Measurements from ENCODE around the gene CRACR2B. TPM values are rescaled to one million over a fixed set of nuclear protein-coding genes. Genes with fewer than 3 reads are reported as not detected.

CRACR2B gene
- total RNA-seq, 4 donors from 2014 or later: 3.3 to 4.5 (median 4.0) TPM

DNA sequence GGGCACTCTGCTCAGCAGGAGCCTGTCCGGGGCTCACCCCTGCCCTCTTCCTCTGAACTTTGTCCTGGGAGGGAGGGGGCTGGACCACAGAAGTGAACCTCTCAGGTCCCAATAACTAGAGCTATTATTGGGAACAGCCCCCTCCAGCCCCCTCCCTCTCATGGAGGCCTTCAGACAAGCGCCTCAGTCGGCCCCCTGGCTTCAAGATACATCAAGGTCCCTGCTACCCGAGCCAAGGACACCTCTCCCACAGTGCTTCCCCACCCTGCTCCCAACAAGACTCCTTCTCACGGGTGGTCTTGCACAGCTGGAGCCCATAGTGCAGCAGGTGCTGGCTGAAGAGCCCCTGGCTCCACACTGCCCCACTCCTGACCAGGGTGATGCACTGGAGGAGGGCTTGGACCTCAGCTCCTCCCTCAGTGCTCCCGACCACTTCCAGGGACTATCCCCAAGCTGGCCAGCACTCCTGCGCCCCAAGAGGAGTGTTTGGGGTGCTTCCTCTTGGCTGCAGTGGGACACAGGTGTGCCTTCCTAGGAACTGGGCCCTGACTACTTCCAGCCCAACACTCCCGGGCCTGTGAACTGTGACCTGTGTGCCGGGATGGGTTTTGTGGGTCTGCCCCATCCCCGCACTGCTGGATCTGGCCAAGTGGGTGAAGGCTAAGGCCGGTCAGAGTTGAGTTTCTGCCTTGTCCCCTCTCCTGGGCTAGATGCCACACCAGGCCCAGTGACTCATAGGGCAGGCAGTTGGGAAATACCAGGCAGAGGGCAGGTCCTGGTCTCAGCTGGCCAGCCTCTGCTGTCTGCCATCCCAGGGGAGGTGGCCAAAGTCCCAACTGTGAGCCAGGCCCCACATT is 6.8 kb upstream of the CRACR2B start:
- peaks cover 27 to 44% of the 10 kb centered on the region in 2 donors for H3K4me1 ChIP-seq
- intact Hi-C loops (cut with DNase I; ENCODE audit: low total_unique reads): loop anchor here (2.0 kb wide), 1 partner anchor 22 kb away; the partner anchor contains the start of genes POLR2L and TSPAN4
- in situ Hi-C loops (cut with MboI; ENCODE audit: low sequenced_read_pairs in 4 of 4): no loop called here
- peak overlapping the region; percentile 93 to 100 (median 98) for H3K27ac ChIP-seq
- no peaks in the 10 kb centered on the region for H3K9me3 ChIP-seq
- H3K27me3 ChIP-seq: peaks cover 0 to 5% (median 2%) of the 10 kb centered on the region in 3 donors
- peaks cover 0 to 27% of the 10 kb centered on the region in 2 donors for H3K36me3 ChIP-seq
- ATAC-seq (peak; percentile 66 to 71), DNase-seq (peak; percentile 88 to 97)
- peak overlapping the region; percentile 68 to 100 (median 82) for H3K4me3 ChIP-seq
- peak in 1 of 2 donors; percentile 34 for TF ChIP-seq POLR2A (IDR thresholded peaks at IDR 0.05)
- TF ChIP-seq, protein P1, sequence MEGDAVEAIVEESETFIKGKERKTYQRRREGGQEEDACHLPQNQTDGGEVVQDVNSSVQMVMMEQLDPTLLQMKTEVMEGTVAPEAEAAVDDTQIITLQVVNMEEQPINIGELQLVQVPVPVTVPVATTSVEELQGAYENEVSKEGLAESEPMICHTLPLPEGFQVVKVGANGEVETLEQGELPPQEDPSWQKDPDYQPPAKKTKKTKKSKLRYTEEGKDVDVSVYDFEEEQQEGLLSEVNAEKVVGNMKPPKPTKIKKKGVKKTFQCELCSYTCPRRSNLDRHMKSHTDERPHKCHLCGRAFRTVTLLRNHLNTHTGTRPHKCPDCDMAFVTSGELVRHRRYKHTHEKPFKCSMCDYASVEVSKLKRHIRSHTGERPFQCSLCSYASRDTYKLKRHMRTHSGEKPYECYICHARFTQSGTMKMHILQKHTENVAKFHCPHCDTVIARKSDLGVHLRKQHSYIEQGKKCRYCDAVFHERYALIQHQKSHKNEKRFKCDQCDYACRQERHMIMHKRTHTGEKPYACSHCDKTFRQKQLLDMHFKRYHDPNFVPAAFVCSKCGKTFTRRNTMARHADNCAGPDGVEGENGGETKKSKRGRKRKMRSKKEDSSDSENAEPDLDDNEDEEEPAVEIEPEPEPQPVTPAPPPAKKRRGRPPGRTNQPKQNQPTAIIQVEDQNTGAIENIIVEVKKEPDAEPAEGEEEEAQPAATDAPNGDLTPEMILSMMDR (IDR thresholded peaks at IDR 0.05 in 4 of 5, conservative IDR thresholded peaks at IDR 0.05 in 1 of 5): no peak

DNA sequence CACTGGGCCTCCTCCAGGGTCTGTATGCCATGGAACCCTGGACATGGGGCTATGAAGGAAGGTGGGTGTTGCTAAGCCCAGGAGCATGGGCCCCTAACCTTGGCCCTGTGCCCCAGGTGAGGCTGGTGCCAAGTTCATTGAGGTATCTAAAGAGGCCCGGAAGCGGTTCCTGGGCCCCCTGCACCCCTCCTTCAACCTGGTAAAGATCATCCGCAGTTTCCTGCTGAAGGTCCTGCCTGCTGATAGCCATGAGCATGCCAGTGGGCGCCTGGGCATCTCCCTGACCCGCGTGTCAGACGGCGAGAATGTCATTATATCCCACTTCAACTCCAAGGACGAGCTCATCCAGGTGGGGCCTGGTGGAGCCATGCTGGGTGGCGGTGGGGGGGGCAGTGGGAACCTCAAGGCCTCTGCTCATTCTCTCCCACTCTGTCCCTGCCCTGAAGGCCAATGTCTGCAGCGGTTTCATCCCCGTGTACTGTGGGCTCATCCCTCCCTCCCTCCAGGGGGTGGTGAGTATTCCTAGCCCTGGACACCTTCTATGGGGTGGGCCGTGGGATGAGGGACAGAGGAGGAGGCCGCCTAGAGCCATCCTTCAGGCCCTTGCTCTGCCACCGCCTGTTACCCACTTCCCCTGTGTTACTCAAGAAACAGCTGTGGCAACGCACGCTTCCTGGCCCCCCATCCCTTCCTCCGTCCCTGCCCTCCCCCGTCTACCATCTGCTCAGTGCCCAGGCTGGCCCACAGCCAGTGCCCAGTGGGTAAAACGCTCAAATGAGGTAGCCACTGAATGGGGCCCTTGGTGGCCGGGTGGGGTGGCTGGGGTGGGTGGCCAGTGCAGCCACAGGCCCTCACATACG is 6.0 kb upstream of the CRACR2B start:
- intact Hi-C loops (cut with DNase I; ENCODE audit: low total_unique reads) (loop anchor here (2.0 kb wide), 1 partner anchor 21 kb away; the partner anchor contains the start of genes POLR2L and TSPAN4), in situ Hi-C loops (cut with MboI; ENCODE audit: low sequenced_read_pairs in 4 of 4) (no loop called here)
- Histone ChIP-seq H3K4me1 (peaks cover 27 to 46% of the 10 kb centered on the region in 2 donors), H3K36me3 (peaks cover 0 to 27% of the 10 kb centered on the region in 2 donors), H3K27me3 (peaks cover 6 to 10% (median 7%) of the 10 kb centered on the region in 3 donors), H3K4me3 (peak overlapping the region; percentile 19 to 100 (median 78)), H3K27ac (peak overlapping the region; percentile 93 to 100 (median 98)), H3K9me3 (no peaks in the 10 kb centered on the region)
- no peak for TF ChIP-seq POLR2A (IDR thresholded peaks at IDR 0.05)
- TF ChIP-seq, protein P1 (IDR thresholded peaks at IDR 0.05 in 4 of 5, conservative IDR thresholded peaks at IDR 0.05 in 1 of 5): no peak
- DNase-seq (peak in 1 of 2 donors; percentile 59), ATAC-seq (no peak)

DNA sequence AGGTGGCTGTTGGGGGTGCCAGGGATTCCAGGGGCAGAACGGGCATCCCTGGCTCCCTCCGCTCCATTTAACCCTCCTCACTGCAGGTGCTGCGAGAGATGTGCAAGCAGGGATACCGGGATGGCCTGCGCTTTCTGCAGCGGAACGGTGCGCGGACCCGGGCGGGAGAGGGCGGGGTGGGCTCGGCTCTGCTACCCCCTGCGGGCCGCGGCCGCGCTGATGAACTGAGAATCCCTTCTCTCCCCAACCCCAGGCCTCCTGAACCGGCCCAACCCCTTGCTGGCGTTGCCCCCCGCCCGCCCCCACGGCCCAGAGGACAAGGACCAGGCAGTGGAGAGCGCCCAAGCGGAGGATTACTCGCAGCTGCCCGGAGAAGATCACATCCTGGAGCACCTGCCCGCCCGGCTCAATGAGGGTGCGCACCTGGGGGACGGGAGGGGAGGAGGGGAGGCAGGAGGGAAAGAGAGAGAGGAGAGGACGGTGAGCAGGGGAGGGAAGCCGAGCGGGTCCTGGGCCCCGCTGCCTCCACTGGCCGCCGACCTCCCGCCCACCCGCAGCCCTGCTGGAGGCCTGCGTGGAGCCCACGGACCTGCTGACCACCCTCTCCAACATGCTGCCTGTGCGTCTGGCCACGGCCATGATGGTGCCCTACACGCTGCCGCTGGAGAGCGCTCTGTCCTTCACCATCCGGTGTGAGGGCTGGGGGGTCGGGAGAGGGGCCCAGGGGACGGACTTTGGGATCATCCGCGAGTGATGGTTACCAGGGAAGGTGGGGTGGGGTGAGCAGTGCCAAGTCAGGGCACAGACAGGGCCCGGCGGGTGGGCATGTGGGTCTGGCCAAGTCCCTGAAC is 4.1 kb upstream of the CRACR2B start:
- Histone ChIP-seq H3K4me3 (no peak overlapping the region), H3K36me3 (peaks cover 0 to 27% of the 10 kb centered on the region in 2 donors), H3K27ac (no peak overlapping the region), H3K9me3 (no peaks in the 10 kb centered on the region), H3K27me3 (peaks cover 6 to 22% (median 20%) of the 10 kb centered on the region in 3 donors), H3K4me1 (peaks cover 29 to 54% of the 10 kb centered on the region in 2 donors)
- TF ChIP-seq, protein P1 (IDR thresholded peaks at IDR 0.05 in 4 of 5, conservative IDR thresholded peaks at IDR 0.05 in 1 of 5): no peak
- no peak for TF ChIP-seq POLR2A (IDR thresholded peaks at IDR 0.05)
- in situ Hi-C loops (cut with MboI; ENCODE audit: low sequenced_read_pairs in 4 of 4): no loop called here
- DNase-seq: no peak
- intact Hi-C loops (cut with DNase I; ENCODE audit: low total_unique reads): no loop called here
- ATAC-seq: no peak

DNA sequence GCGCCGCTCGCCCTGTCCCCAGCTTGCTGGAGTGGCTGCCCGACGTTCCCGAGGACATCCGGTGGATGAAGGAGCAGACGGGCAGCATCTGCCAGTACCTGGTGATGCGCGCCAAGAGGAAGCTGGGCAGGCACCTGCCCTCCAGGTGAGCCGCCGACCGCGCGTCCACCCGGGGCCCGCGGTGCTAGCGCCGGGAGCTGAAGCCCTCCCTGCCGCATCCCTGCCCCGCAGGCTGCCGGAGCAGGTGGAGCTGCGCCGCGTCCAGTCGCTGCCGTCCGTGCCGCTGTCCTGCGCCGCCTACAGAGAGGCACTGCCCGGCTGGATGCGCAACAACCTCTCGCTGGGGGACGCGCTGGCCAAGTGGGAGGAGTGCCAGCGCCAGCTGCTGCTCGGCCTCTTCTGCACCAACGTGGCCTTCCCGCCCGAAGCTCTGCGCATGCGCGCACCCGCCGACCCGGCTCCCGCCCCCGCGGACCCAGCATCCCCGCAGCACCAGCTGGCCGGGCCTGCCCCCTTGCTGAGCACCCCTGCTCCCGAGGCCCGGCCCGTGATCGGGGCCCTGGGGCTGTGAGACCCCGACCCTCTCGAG is 3.3 kb upstream of the CRACR2B start:
- no peak overlapping the region for H3K4me3 ChIP-seq
- peaks cover 0 to 27% of the 10 kb centered on the region in 2 donors for H3K36me3 ChIP-seq
- no peaks in the 10 kb centered on the region for H3K9me3 ChIP-seq
- intact Hi-C loops (cut with DNase I; ENCODE audit: low total_unique reads): no loop called here
- no peak for TF ChIP-seq POLR2A (IDR thresholded peaks at IDR 0.05)
- TF ChIP-seq, protein P1 (IDR thresholded peaks at IDR 0.05 in 4 of 5, conservative IDR thresholded peaks at IDR 0.05 in 1 of 5): no peak
- in situ Hi-C loops (cut with MboI; ENCODE audit: low sequenced_read_pairs in 4 of 4): no loop called here
- no peak overlapping the region for H3K27ac ChIP-seq
- peak in 1 of 2 donors; percentile 68 for DNase-seq
- peaks cover 8 to 28% (median 25%) of the 10 kb centered on the region in 3 donors for H3K27me3 ChIP-seq
- no peak for ATAC-seq
- H3K4me1 ChIP-seq: peaks cover 26 to 50% of the 10 kb centered on the region in 2 donors
